ENCODE data around the gene MRI1.
"Not testable (repeated sequence)": the region's sequence is repeated elsewhere in the genome, so short reads cannot be mapped to it uniquely, and the experiment has no call there.

Gene MRI1

DNA sequence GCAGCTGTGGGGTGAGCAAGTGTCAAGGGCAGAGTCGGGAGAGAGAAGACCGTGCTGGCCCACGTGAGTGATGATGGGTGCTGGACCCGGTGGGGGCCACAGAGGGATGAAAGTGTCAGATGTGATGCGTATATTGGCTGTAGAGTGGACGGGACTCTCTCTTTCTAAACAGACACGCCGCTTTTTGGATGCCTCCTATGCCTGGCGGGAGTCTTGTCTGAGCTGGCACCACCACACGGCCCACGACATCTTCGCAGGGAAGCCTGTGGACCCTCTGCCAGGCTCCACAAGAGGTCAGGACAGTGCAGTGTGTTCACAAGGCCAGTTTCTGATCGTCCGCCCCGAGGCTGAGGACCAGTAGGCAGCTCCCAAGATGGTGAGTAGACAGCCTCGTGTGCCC, 12.9 kb upstream of the MRI1 start:
- TF ChIP-seq EZH2 (IDR thresholded peaks at IDR 0.05; ENCODE audit: borderline replicate concordance, low read depth, low read length, severe bottlenecking) = no peak
- Histone ChIP-seq H4K20me1 (ENCODE audit: insufficient read depth, low read length) (peaks cover 7% of the 10 kb centered on the region; the same call in 1 of the 2 replicates), H2AFZ (ENCODE audit: low read depth, low read length) (no peak overlapping the region), H3K9me3 (ENCODE audit: insufficient read depth, low read length, severe bottlenecking) (no peaks in the 10 kb centered on the region), H3K36me3 (ENCODE audit: insufficient read depth, low read length) (peaks cover 46% of the 10 kb centered on the region), H3K4me1 (ENCODE audit: insufficient read depth, low read length) (peaks cover 34% of the 10 kb centered on the region), H3K79me2 (ENCODE audit: insufficient read depth, low read length) (peaks cover 39% of the 10 kb centered on the region), H3K4me2 (ENCODE audit: insufficient read depth, low read length) (no peak overlapping the region), H3K4me3 (ENCODE audit: low read depth in 1 of 2, low read length in 2 of 2) (no peak overlapping the region), H3K27ac (ENCODE audit: low read length) (no peak overlapping the region), H3K9ac (ENCODE audit: low read depth, low read length) (no peak overlapping the region), H3K27me3 (ENCODE audit: insufficient read depth, low read length, poor library complexity) (no peaks in the 10 kb centered on the region)
- ATAC-seq (ENCODE audit: insufficient read depth, low read depth) = no peak
- DNase-seq = no peak

GRCh38 chr19:13753622-13754021, 10.7 kb upstream of the MRI1 start:
- not testable (repeated sequence) for H2AFZ ChIP-seq (ENCODE audit: low read depth, low read length); H3K4me2 ChIP-seq (ENCODE audit: insufficient read depth, low read length); H4K20me1 ChIP-seq (ENCODE audit: insufficient read depth, low read length); H3K9ac ChIP-seq (ENCODE audit: low read depth, low read length); H3K4me3 ChIP-seq (ENCODE audit: low read depth in 1 of 2, low read length in 2 of 2); DNase-seq; H3K27ac ChIP-seq (ENCODE audit: low read length); H3K9me3 ChIP-seq (ENCODE audit: insufficient read depth, low read length, severe bottlenecking); H3K27me3 ChIP-seq (ENCODE audit: insufficient read depth, low read length, poor library complexity); ATAC-seq (ENCODE audit: insufficient read depth, low read depth)
- H3K36me3 ChIP-seq (ENCODE audit: insufficient read depth, low read length) = peaks cover 68% of the 10 kb centered on the region
- H3K4me1 ChIP-seq (ENCODE audit: insufficient read depth, low read length) = peaks cover 17% of the 10 kb centered on the region
- peaks cover 26% of the 10 kb centered on the region for H3K79me2 ChIP-seq (ENCODE audit: insufficient read depth, low read length)

DNA sequence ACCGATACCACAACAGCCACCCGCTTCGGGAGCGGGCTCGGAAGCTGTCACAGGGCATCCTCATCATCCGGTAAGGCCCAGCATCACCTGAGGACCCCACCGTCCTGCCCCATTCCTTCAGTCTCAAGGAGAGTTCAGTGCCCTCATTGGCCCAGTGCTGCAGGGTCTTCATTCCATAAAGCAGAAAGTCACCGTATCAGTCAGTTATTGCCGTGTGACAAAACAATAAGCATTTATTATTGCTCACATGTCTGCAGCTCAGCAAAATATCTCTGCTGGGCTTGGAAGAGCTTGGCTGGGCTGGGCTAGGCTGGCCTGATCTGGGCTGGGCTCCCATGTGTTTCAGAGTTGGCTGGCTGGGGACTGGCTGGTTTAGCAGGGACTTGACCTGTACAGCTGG, 8.1 kb upstream of the MRI1 start:
- Histone ChIP-seq H3K27ac (ENCODE audit: low read length) (no peak overlapping the region), H4K20me1 (ENCODE audit: insufficient read depth, low read length) (peaks cover 7% of the 10 kb centered on the region; the same call in 1 of the 2 replicates), H3K36me3 (ENCODE audit: insufficient read depth, low read length) (peaks cover 84% of the 10 kb centered on the region), H3K9me3 (ENCODE audit: insufficient read depth, low read length, severe bottlenecking) (no peaks in the 10 kb centered on the region), H3K27me3 (ENCODE audit: insufficient read depth, low read length, poor library complexity) (no peaks in the 10 kb centered on the region), H3K4me1 (ENCODE audit: insufficient read depth, low read length) (no peaks in the 10 kb centered on the region), H3K9ac (ENCODE audit: low read depth, low read length) (no peak overlapping the region), H3K4me3 (ENCODE audit: low read depth in 1 of 2, low read length in 2 of 2) (no peak overlapping the region), H3K4me2 (ENCODE audit: insufficient read depth, low read length) (no peak overlapping the region), H2AFZ (ENCODE audit: low read depth, low read length) (no peak overlapping the region), H3K79me2 (ENCODE audit: insufficient read depth, low read length) (peaks cover 4% of the 10 kb centered on the region; the same call in 1 of the 2 replicates)
- TF ChIP-seq, protein P1, sequence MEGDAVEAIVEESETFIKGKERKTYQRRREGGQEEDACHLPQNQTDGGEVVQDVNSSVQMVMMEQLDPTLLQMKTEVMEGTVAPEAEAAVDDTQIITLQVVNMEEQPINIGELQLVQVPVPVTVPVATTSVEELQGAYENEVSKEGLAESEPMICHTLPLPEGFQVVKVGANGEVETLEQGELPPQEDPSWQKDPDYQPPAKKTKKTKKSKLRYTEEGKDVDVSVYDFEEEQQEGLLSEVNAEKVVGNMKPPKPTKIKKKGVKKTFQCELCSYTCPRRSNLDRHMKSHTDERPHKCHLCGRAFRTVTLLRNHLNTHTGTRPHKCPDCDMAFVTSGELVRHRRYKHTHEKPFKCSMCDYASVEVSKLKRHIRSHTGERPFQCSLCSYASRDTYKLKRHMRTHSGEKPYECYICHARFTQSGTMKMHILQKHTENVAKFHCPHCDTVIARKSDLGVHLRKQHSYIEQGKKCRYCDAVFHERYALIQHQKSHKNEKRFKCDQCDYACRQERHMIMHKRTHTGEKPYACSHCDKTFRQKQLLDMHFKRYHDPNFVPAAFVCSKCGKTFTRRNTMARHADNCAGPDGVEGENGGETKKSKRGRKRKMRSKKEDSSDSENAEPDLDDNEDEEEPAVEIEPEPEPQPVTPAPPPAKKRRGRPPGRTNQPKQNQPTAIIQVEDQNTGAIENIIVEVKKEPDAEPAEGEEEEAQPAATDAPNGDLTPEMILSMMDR (IDR thresholded peaks at IDR 0.05; ENCODE audit: borderline replicate concordance, extremely low read depth, low read length, poor library complexity, severe bottlenecking) = no peak
- no peak for TF ChIP-seq EZH2 (IDR thresholded peaks at IDR 0.05; ENCODE audit: borderline replicate concordance, low read depth, low read length, severe bottlenecking)
- DNase-seq (no peak), ATAC-seq (ENCODE audit: insufficient read depth, low read depth) (no peak)

DNA sequence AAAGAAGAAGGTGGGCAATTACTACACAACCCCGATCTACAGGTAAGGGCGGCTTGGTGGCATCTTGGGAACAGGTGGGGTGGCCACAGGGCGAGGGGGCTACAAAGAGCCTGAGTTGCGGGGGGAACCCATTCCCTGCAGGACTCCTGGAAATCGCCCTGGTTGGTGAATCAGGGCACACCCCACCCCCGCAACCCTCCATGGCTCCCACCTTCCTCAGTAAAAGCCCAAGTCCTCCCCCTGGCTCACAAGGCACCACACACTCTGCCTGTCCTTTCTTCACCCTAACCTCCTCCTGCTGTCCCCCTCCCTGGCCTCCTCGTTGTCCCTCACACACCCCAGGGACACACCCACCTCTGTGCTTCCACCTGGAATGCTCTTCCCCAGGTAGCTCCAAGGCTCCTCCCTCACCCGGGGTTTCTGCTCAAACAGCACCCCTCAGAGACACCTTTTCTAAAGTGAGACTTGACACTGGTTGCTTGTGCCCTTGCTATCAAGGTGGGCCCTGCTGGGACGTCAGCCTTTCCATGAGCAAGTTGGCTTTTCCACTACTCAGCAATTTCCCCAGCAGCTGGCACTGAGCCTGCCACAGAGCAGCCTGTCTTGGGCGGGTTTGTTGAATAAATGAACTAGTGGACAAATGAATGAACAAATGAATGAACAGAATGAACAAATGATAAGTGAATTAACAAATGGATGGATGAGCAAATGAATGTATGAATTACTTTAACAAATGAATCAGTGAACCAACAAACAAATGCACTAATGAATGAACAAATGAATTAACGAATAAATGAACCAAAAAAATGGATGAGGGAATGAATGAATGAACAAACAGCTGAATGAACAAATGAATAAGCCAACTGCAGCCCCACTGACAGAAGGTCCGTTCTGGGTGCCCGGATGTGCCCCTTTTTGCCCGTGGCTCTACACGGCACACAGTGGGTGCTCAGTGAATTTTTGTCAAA, 6.2 kb upstream of the MRI1 start:
- no peak for ATAC-seq (ENCODE audit: insufficient read depth, low read depth)
- Histone ChIP-seq H3K4me2 (ENCODE audit: insufficient read depth, low read length) (no peak overlapping the region), H3K27me3 (ENCODE audit: insufficient read depth, low read length, poor library complexity) (no peaks in the 10 kb centered on the region), H3K4me1 (ENCODE audit: insufficient read depth, low read length) (no peaks in the 10 kb centered on the region), H4K20me1 (ENCODE audit: insufficient read depth, low read length) (0 out of 2 replicates have a peak, but pooled peaks cover 2% of the 10 kb centered on the region), H3K27ac (ENCODE audit: low read length) (no peak overlapping the region), H3K36me3 (ENCODE audit: insufficient read depth, low read length) (peaks cover 83% of the 10 kb centered on the region), H3K4me3 (ENCODE audit: low read depth in 1 of 2, low read length in 2 of 2) (no peak overlapping the region), H3K79me2 (ENCODE audit: insufficient read depth, low read length) (no peaks in the 10 kb centered on the region), H2AFZ (ENCODE audit: low read depth, low read length) (no peak overlapping the region), H3K9ac (ENCODE audit: low read depth, low read length) (no peak overlapping the region), H3K9me3 (ENCODE audit: insufficient read depth, low read length, severe bottlenecking) (no peaks in the 10 kb centered on the region)
- TF ChIP-seq, protein P1 (IDR thresholded peaks at IDR 0.05; ENCODE audit: borderline replicate concordance, extremely low read depth, low read length, poor library complexity, severe bottlenecking) = no peak
- no peak for TF ChIP-seq EZH2 (IDR thresholded peaks at IDR 0.05; ENCODE audit: borderline replicate concordance, low read depth, low read length, severe bottlenecking)
- DNase-seq = no peak

Data from DND-41 (cell line).